Osteoblast (primary cell): ENCODE measurements around the gene RPA1. TPM values are rescaled to one million over a fixed set of nuclear protein-coding genes. Genes with fewer than 3 reads are reported as not detected.

ENCODE experiments used
- DNase-seq: peaks from one replicate; pipeline ENCODE4 v3.0.0; 2011; ENCODE audit warnings: low spot score, mixed read lengths; ENCODE audit not compliant: insufficient read length; ENCODE audit errors: missing footprints
- H2AFZ ChIP-seq: 2 replicates; pipeline ENCODE4 v1.6.0; 2011; ENCODE audit warnings: mild to moderate bottlenecking, low read length
- H3K27ac ChIP-seq: 2 replicates; pipeline ENCODE4 v1.5.1; 2011; ENCODE audit warnings: mild to moderate bottlenecking, low read depth, low read length, moderate library complexity
- H3K27me3 ChIP-seq: 2 replicates; pipeline ENCODE4 v1.6.0; 2012; ENCODE audit warnings: mild to moderate bottlenecking, control low read depth, inconsistent platforms, low read length, moderate library complexity; ENCODE audit not compliant: insufficient read depth
- H3K36me3 ChIP-seq: 2 replicates; pipeline ENCODE4 v1.5.1; 2011; ENCODE audit warnings: mild to moderate bottlenecking, low read length, control low read depth, moderate library complexity; ENCODE audit not compliant: insufficient read depth
- H3K4me1 ChIP-seq: 2 replicates; pipeline ENCODE4 v1.5.1; 2011; ENCODE audit warnings: mild to moderate bottlenecking, low read length, control low read depth, moderate library complexity; ENCODE audit not compliant: insufficient read depth
- H3K4me2 ChIP-seq: 2 replicates; pipeline ENCODE4 v1.6.0; 2011; ENCODE audit warnings: mild to moderate bottlenecking, low read length; ENCODE audit not compliant: insufficient read depth
- H3K4me3 ChIP-seq: fragments of 200-600 bp; sonication (generic); 3 replicates; pipeline ENCODE4 v1.5.1; 2012; ENCODE audit warnings: mild to moderate bottlenecking, low read length, inconsistent platforms; ENCODE audit not compliant: insufficient read depth
- H3K79me2 ChIP-seq: 2 replicates; pipeline ENCODE4 v1.6.0; 2012; ENCODE audit warnings: mild to moderate bottlenecking, low read length, control low read depth, inconsistent platforms; ENCODE audit not compliant: insufficient read depth
- H3K9me3 ChIP-seq: 2 replicates; pipeline ENCODE4 v1.5.1; 2011; ENCODE audit warnings: low read depth, low read length, control low read depth
- H4K20me1 ChIP-seq: 2 replicates; pipeline ENCODE4 v1.6.0; 2012; ENCODE audit warnings: mild to moderate bottlenecking, low read length, control low read depth; ENCODE audit not compliant: insufficient read depth
- total RNA-seq: library from RNA; depleted of rRNA; stranded (reverse); fragments of >200 nt; gene quantifications from 2 replicates; pipeline ENCODE4 v1.2.3, GENCODE V29; 2012
- TF ChIP-seq, protein P1 (sequence below): IDR thresholded peaks from 2 replicates; pipeline ENCODE4 v1.5.1; 2011; ENCODE audit warnings: mild to moderate bottlenecking, low read depth, low read length, moderate library complexity; ENCODE audit errors: extremely low read depth

Gene RPA1
- total RNA-seq, 1 donor, result 14.8 TPM

DNA sequence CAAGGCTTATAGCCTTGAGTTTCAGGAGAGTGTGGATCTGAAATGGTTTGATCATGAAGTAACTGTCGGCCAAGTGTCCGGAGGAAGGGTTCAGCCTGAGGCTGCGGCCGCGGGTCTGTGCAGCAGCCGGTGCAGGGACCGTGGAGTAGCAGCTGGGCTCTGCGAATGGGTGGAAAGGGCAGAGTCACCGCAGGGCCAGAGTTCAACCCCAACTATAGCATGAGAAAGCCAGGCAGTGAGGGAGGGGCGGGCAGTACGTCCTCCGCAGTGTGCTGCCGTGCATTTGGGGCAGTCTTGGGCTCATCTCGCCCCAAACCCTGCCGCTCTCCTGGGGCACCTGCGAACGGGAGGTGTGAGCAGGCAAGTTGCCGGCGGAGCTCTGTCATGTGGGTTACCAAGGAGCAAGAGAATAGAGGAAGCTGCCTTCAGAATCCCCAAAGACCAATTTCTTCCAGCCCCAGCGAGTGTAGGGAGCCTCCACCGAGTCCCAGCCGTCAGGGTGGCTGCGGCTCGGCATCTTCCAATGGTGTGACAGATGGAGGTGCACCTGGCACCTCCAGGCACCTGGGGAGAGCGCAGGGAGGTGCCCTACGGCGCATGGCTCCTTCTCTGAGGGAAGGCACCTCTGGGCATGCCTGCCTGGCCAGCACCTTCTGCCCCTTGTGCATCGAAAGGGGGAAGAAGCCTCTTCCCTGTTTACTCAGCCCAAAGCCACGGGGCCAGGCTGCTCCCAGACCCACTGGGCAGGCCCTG is 87.3 kb downstream of the RPA1 start:
- no peak overlapping the region for H3K27ac ChIP-seq

DNA sequence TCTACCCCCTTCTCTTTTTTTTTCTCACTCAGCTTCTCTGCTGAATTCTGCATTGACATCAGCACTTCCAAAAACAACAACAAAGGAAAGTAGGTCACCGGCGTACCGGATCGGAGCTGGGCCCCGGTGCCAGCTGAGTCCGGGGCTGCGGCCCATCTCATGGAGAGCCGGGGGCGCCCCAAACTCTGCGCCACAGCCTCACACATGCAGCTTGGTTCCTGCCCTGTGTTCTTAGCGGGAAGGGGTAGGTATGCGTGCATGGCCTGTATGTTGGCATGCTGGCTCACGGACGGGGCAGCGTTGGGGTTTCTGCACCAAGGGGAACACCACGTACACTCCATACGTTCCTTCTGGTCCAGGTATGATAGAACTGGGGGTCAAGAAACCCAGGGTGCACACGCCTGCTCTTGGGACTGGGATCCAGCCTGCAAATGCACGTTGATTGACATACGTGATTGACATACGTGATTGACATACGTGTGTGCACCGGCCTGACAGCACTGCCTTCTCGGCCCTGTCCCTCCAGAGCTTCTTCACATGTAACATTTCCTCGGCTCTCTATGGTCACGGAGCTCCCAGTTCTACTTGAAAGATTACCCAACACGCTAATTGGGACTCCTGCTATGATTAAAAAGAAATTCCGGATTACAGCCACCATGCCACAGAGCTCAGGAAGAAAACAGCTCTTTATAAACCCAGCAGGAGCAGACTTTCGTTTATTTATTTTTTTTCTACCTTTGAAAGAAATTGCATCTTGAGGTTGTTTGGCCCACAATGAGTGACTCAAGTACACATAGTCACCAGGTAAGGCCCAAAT is 88.7 kb downstream of the RPA1 start:
- Histone ChIP-seq H3K36me3 (no peaks in the 10 kb centered on the region), H3K9me3 (no peaks in the 10 kb centered on the region), H3K4me3 (no peak overlapping the region), H3K4me2 (no peak overlapping the region), H4K20me1 (no peaks in the 10 kb centered on the region), H3K79me2 (no peaks in the 10 kb centered on the region), H3K27ac (no peak overlapping the region), H3K27me3 (peaks cover 13% of the 10 kb centered on the region), H2AFZ (no peak overlapping the region), H3K4me1 (no peaks in the 10 kb centered on the region)
- TF ChIP-seq, protein P1, sequence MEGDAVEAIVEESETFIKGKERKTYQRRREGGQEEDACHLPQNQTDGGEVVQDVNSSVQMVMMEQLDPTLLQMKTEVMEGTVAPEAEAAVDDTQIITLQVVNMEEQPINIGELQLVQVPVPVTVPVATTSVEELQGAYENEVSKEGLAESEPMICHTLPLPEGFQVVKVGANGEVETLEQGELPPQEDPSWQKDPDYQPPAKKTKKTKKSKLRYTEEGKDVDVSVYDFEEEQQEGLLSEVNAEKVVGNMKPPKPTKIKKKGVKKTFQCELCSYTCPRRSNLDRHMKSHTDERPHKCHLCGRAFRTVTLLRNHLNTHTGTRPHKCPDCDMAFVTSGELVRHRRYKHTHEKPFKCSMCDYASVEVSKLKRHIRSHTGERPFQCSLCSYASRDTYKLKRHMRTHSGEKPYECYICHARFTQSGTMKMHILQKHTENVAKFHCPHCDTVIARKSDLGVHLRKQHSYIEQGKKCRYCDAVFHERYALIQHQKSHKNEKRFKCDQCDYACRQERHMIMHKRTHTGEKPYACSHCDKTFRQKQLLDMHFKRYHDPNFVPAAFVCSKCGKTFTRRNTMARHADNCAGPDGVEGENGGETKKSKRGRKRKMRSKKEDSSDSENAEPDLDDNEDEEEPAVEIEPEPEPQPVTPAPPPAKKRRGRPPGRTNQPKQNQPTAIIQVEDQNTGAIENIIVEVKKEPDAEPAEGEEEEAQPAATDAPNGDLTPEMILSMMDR, result no peak
- DNase-seq, result no peak

More for the DNA sequence above, 87.3 kb downstream of the RPA1 start:
- H3K4me1 ChIP-seq, result no peaks in the 10 kb centered on the region
- peaks cover 25% of the 10 kb centered on the region for H3K27me3 ChIP-seq
- H2AFZ ChIP-seq, result no peak overlapping the region
- no peaks in the 10 kb centered on the region for H3K9me3 ChIP-seq
- H3K4me2 ChIP-seq, result no peak overlapping the region
- no peak overlapping the region for H3K4me3 ChIP-seq
- no peaks in the 10 kb centered on the region for H3K79me2 ChIP-seq
- TF ChIP-seq, protein P1, result no peak
- DNase-seq, result no peak
- H3K36me3 ChIP-seq, result no peaks in the 10 kb centered on the region
- H4K20me1 ChIP-seq, result no peaks in the 10 kb centered on the region

DNA sequence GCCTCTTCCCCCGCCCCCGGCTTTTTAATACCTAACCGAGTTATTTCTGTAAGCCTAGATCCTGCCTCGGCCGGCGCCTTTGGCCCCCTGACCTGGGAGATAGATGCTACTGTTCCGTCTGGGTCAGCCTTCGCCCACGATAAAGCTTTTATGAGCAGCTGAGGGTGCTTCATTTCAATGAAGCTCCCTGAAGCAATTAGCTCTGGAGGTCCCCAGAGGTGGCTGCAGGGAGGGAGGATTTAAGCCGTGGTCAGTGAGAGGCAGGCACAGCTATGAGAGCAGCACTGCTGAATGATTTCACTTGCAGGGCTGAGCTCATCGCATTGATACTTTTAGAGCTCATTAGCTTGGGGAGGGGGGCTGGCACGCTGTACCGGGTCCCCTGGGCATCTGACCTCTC is 89.4 kb downstream of the RPA1 start:
- peak; percentile 42 for DNase-seq
- TF ChIP-seq, protein P1, result no peak
- Histone ChIP-seq H3K79me2 (no peaks in the 10 kb centered on the region), H4K20me1 (no peaks in the 10 kb centered on the region), H3K4me3 (no peak overlapping the region), H3K4me1 (no peaks in the 10 kb centered on the region), H3K27me3 (peaks cover 8% of the 10 kb centered on the region), H2AFZ (no peak overlapping the region), H3K36me3 (no peaks in the 10 kb centered on the region), H3K27ac (no peak overlapping the region), H3K4me2 (no peak overlapping the region), H3K9me3 (no peaks in the 10 kb centered on the region)

DNA sequence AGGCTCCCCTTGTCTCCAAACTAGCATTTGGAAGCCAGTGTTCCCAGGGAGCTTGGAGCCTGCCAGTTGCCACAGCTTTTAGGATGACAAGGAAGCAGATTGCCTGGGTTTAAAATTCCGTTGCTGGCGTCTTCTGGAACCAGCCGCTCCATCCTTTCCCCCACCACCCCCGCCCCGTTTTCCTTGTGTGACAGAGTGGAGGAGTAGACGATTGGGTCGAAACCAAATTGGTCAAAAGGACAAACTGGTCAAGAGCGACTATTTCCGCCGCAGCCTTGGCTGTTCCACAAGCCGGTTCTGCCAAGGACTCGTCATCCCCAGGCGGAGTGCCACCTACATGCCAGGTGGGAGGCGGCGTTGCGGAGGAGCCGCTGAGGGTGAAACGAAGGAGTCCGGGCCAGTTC is 91.1 kb downstream of the RPA1 start:
- DNase-seq, result no peak
- no peaks in the 10 kb centered on the region for H3K36me3 ChIP-seq
- no peak overlapping the region for H2AFZ ChIP-seq
- H4K20me1 ChIP-seq, result no peaks in the 10 kb centered on the region
- no peak overlapping the region for H3K4me2 ChIP-seq
- H3K27ac ChIP-seq, result no peak overlapping the region
- H3K4me3 ChIP-seq, result no peak overlapping the region
- H3K79me2 ChIP-seq, result no peaks in the 10 kb centered on the region
- H3K4me1 ChIP-seq, result no peaks in the 10 kb centered on the region
- H3K9me3 ChIP-seq, result no peaks in the 10 kb centered on the region
- H3K27me3 ChIP-seq, result peaks cover 2% of the 10 kb centered on the region
- TF ChIP-seq, protein P1, result no peak
